Naive thymus-derived CD4-positive, alpha-beta T cell (primary cell): ENCODE measurements around the gene GAL3ST2. TPM values are rescaled to one million over a fixed set of nuclear protein-coding genes. Genes with fewer than 3 reads are reported as not detected.

Source experiments
- ATAC-seq: fragments of 150-1000 bp; cut with Tn5 transposase; 2 replicates; pipeline ENCODE4 v1.10.0; 2021; ENCODE audit warnings: mild to moderate bottlenecking, moderate library complexity
- CTCF ChIA-PET: fragments of 350-600 bp; sonication (Branson Sonifier 250); formaldehyde crosslinking; loops from one replicate; lab custom pipeline; 2021; ENCODE audit warnings: antibody characterized with exemption; lab: Charles Lee
- POLR2A ChIA-PET: fragments of 350-600 bp; sonication (Branson Sonifier 250); formaldehyde crosslinking; loops from one replicate; lab custom pipeline; 2021; ENCODE audit warnings: antibody characterized with exemption, inconsistent platforms; lab: Charles Lee
- DNase-seq, 9 donors: peaks; one replicate each; pipeline versions ENCODE4 v3.0.0 to v3.0.0-alpha.2; 2020 to 2022; ENCODE audit warnings: mixed read lengths in 1 of 9
- H3K27ac ChIP-seq: one replicate; pipeline ENCODE4 v1.7.0; 2013; ENCODE audit warnings: mild to moderate bottlenecking, low read depth, low read length, moderate library complexity
- H3K27me3 ChIP-seq, 2 donors: one replicate each; pipeline ENCODE4 v1.7.0; 2013; ENCODE audit warnings: low read length in 2 of 2, mild to moderate bottlenecking in 2 of 2, moderate library complexity in 2 of 2; ENCODE audit not compliant: control insufficient read depth in 2 of 2, insufficient read depth in 2 of 2
- H3K36me3 ChIP-seq, 3 experiments: 1 replicate in 2 of 3; 2 replicates in 1 of 3; pipeline ENCODE4 v1.7.0; 2013; ENCODE audit warnings: low read length in 3 of 3, mild to moderate bottlenecking in 3 of 3, moderate library complexity in 1 of 3; ENCODE audit not compliant: insufficient read depth in 3 of 3, control insufficient read depth in 2 of 3
- H3K4me1 ChIP-seq, 2 donors: one replicate each; pipeline ENCODE4 v1.7.0; 2013; ENCODE audit warnings: low read length in 2 of 2, mild to moderate bottlenecking in 2 of 2, moderate library complexity in 1 of 2; ENCODE audit not compliant: control insufficient read depth in 2 of 2, insufficient read depth in 2 of 2
- H3K4me3 ChIP-seq: 2 replicates; pipeline ENCODE4 v1.7.0; 2013; ENCODE audit warnings: mild to moderate bottlenecking, low read length
- H3K9me3 ChIP-seq, 3 experiments: 1 replicate in 2 of 3; 2 replicates in 1 of 3; pipeline ENCODE4 v1.7.0; 2013; ENCODE audit warnings: low read length in 3 of 3; ENCODE audit not compliant: control insufficient read depth in 2 of 3
- H3K27ac Mint-ChIP-seq, 9 donors: one replicate each; pipeline ENCODE4 v1.8.0; 2020 to 2022; ENCODE audit warnings: mixed read lengths in 9 of 9, mild to moderate bottlenecking in 8 of 9, moderate library complexity in 5 of 9, inconsistent platforms in 2 of 9
- H3K27me3 Mint-ChIP-seq, 5 donors: one replicate each; pipeline ENCODE4 v1.8.0; 2021 to 2022; ENCODE audit warnings: mixed read lengths in 5 of 5, mild to moderate bottlenecking in 1 of 5
- H3K36me3 Mint-ChIP-seq, 5 donors: one replicate each; pipeline ENCODE4 v1.8.0; 2020 to 2022; ENCODE audit warnings: mixed read lengths in 5 of 5, mild to moderate bottlenecking in 3 of 5, inconsistent platforms in 1 of 5
- H3K4me1 Mint-ChIP-seq, 7 donors: one replicate each; pipeline ENCODE4 v1.8.0; 2020 to 2022; ENCODE audit warnings: mixed read lengths in 7 of 7, mild to moderate bottlenecking in 3 of 7, inconsistent platforms in 1 of 7
- H3K4me3 Mint-ChIP-seq, 10 donors: one replicate each; pipeline ENCODE4 v1.8.0; 2020 to 2022; ENCODE audit warnings: mild to moderate bottlenecking in 10 of 10, mixed read lengths in 10 of 10, moderate library complexity in 6 of 10, inconsistent platforms in 2 of 10
- H3K9me3 Mint-ChIP-seq, 11 donors: one replicate each; pipeline ENCODE4 v1.8.0; 2020 to 2022; ENCODE audit warnings: mixed read lengths in 11 of 11, mild to moderate bottlenecking in 4 of 11, inconsistent platforms in 1 of 11, moderate library complexity in 1 of 11
- intact Hi-C, 2 donors: fragments of 100-400 bp; cut with micrococcal nuclease; formaldehyde crosslinking; loops; one replicate each; pipeline ENCODE4 v1.15.1; 2023
- polyA plus RNA-seq, 2 donors: library from polyadenylated mRNA; unstranded; fragments of 300-500 nt; fragmentation: Illumina TruSeq; gene quantifications; one replicate each; pipeline ENCODE4 v1.2.3, GENCODE V29; 2021
- total RNA-seq, 6 experiments: library from RNA in 5 of 6; stranded (reverse) in 5 of 6; gene quantifications; 1 replicate in 5 of 6; 2 replicates in 1 of 6; pipeline ENCODE4 v1.2.3 and lab custom pipeline; 2021 to 2026

Gene GAL3ST2
- total and polyA plus RNA-seq, 7 experiments from 2014 or later = 0.17 to 0.93 (median 0.37) TPM; not detected in 4

GRCh38 chr2:241851325-241852115 is 74.9 kb downstream of the GAL3ST2 start:
- Histone ChIP-seq H3K27me3 (no peaks in the 10 kb centered on the region), H3K9me3 (no peaks in the 10 kb centered on the region), H3K27ac (no peak overlapping the region), H3K4me1 (peaks cover 0 to 5% of the 10 kb centered on the region in 2 donors), H3K4me3 (no peak overlapping the region), H3K36me3 (no peaks in the 10 kb centered on the region)
- Mint-ChIP-seq H3K27me3 (peaks cover 0 to 2% (median 0%) of the 10 kb centered on the region in 5 donors), H3K36me3 (no peaks in the 10 kb centered on the region), H3K4me1 (peaks cover 0 to 6% (median 1%) of the 10 kb centered on the region in 7 donors), H3K4me3 (no peak overlapping the region), H3K9me3 (no peaks in the 10 kb centered on the region), H3K27ac (no peak overlapping the region)
- ChIA-PET CTCF (no interaction called here), POLR2A (no interaction called here)
- no peak for ATAC-seq
- no peak for DNase-seq
- intact Hi-C loops = no loop called here

DNA sequence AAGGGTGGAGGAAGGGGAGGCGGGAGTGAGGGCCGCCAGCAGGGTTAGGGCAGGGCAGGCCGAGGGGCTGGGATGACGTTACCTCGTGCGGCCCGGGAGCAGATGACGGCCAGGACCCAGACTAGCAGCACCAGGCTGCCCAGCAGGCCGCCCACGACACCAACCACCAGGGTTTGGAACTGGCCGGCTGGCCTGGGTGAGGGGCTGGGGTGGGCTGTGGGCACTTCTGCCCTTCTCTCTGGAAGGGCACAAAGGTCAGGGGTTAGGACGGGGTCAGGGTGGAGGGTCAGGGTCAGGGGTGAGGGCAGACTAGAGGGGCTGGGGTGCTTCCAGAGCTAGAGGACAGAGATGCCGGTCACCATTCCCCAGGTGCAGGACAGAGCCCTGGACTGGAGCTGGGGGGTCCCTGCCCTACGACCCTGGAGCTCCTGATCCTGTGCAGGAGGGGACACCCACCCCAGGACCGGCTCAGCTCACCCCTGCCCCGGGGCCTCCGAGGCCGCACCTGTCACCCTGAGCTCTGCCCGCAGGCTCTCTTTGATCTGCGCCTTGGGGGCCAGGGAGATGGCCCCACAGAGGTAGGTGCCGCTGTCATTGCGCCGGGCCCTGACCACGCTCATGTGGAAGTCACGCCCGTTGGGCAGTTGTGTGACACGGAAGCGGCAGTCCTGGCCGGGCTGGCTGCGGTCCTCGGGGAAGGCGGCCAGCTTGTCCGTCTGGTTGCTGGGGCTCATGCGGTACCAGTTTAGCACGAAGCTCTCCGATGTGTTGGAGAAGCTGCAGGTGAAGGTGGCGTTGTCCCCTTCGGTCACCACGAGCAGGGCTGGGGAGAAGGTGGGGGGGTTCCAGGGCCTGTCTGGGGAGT is 75.7 kb downstream of the GAL3ST2 start:
- Mint-ChIP-seq H3K27ac (no peak overlapping the region), H3K4me3 (no peak overlapping the region), H3K27me3 (no peaks in the 10 kb centered on the region), H3K4me1 (peaks cover 0 to 9% (median 0%) of the 10 kb centered on the region in 7 donors), H3K36me3 (no peaks in the 10 kb centered on the region), H3K9me3 (no peaks in the 10 kb centered on the region)
- peaks cover 0 to 8% of the 10 kb centered on the region in 2 donors for H3K4me1 ChIP-seq
- intact Hi-C loops = no loop called here
- peak in 1 of 9 donors; percentile 5 for DNase-seq
- H3K27me3 ChIP-seq = no peaks in the 10 kb centered on the region
- H3K36me3 ChIP-seq = no peaks in the 10 kb centered on the region
- ATAC-seq = no peak
- ChIA-PET CTCF (no interaction called here), POLR2A (no interaction called here)
- no peaks in the 10 kb centered on the region for H3K9me3 ChIP-seq
- H3K27ac ChIP-seq = no peak overlapping the region
- H3K4me3 ChIP-seq = no peak overlapping the region

DNA sequence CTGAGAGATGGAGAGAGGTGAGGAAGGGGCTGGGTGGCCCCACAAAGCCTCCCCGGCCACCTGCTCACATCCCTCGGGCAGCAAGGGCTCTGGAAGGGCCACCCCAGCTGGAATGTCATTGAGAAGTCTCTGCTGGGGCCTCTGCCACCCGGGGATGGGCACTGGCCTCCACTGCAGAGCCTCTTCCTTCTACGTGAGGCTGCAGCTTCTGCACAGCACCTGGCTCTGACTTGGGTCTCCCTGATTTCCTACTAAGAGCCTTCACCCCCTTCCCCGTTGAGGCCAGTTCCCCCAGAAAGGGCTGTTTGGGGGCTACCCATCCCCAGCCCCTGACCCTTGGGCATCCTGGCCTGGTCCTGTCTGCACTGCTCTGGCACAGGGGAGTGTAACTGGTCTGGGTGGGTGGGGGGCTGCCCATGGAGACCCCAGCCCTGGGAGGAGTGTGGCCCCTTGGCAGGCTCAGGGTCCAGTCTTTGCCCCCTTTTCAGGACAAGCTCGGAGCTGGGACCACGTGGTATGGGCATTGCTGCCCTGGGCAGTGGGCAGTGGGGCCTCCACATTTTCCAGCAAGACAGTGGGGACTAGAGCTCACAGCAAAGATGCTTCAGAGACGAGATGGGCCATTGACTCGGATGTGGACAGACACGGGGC is 76.5 kb downstream of the GAL3ST2 start:
- no peaks in the 10 kb centered on the region for H3K9me3 ChIP-seq
- H3K27ac Mint-ChIP-seq = no peak overlapping the region

More for the DNA sequence above, 76.5 kb downstream of the GAL3ST2 start:
- peaks cover 0 to 9% (median 3%) of the 10 kb centered on the region in 7 donors for H3K4me1 Mint-ChIP-seq
- H3K4me3 Mint-ChIP-seq = no peak overlapping the region
- Histone ChIP-seq H3K4me1 (peaks cover 1 to 8% of the 10 kb centered on the region in 2 donors), H3K4me3 (no peak overlapping the region), H3K27me3 (no peaks in the 10 kb centered on the region), H3K36me3 (no peaks in the 10 kb centered on the region), H3K27ac (no peak overlapping the region)
- no peak for DNase-seq
- CTCF ChIA-PET = no interaction called here
- no peaks in the 10 kb centered on the region for H3K9me3 Mint-ChIP-seq
- H3K36me3 Mint-ChIP-seq = no peaks in the 10 kb centered on the region
- intact Hi-C loops = no loop called here
- POLR2A ChIA-PET = no interaction called here
- no peaks in the 10 kb centered on the region for H3K27me3 Mint-ChIP-seq
- ATAC-seq = no peak

Other genes starting within 250 kb of the GAL3ST2 start
- 1 to 10 TPM in 1 of 5 experiments, not detected in 4; 1.3 TPM for gene BOK, start 218.1 kb upstream of the GAL3ST2 start, total RNA-seq
- gene BOK, start 218.1 kb upstream of the GAL3ST2 start, polyA plus RNA-seq = under 1 TPM in 1 of 2 donors, not detected in 1; 0.11 TPM
- gene THAP4, start 139.7 kb upstream of the GAL3ST2 start, total RNA-seq = 10 to 100 TPM; 26.4 to 34.8 (median 28.1) TPM
- 10 to 100 TPM; 30.8 to 56.2 TPM for gene THAP4, start 139.7 kb upstream of the GAL3ST2 start, polyA plus RNA-seq
- gene ATG4B, start 139.1 kb upstream of the GAL3ST2 start, total RNA-seq = 100 to 1,000 TPM in 2 of 5 experiments, 10 to 100 TPM in 3; 87.2 to 131 (median 95.0) TPM
- 10 to 100 TPM; 49.7 to 59.2 TPM for gene ATG4B, start 139.1 kb upstream of the GAL3ST2 start, polyA plus RNA-seq
- gene DTYMK, start 90.0 kb upstream of the GAL3ST2 start, total RNA-seq = 10 to 100 TPM; 12.0 to 65.7 (median 17.0) TPM
- 10 to 100 TPM; 34.9 to 45.7 TPM for gene DTYMK, start 90.0 kb upstream of the GAL3ST2 start, polyA plus RNA-seq
- gene ING5, start 74.8 kb upstream of the GAL3ST2 start, total RNA-seq = 100 to 1,000 TPM in 1 of 5 experiments, 10 to 100 TPM in 4; 37.5 to 102 (median 65.4) TPM
- 10 to 100 TPM; 22.3 to 38.7 TPM for gene ING5, start 74.8 kb upstream of the GAL3ST2 start, polyA plus RNA-seq
- 10 to 100 TPM; 32.5 to 49.8 (median 41.1) TPM for gene D2HGDH, start 42.2 kb upstream of the GAL3ST2 start, total RNA-seq
- 1 to 10 TPM; 3.5 to 5.3 TPM for gene D2HGDH, start 42.2 kb upstream of the GAL3ST2 start, polyA plus RNA-seq
- 10 to 100 TPM in 1 of 5 experiments, 1 to 10 TPM in 2, not detected in 2; 1.1 to 13.9 (median 1.2) TPM for gene NEU4, start 32.4 kb downstream of the GAL3ST2 start, total RNA-seq
- not detected for gene NEU4, start 32.4 kb downstream of the GAL3ST2 start, polyA plus RNA-seq
- gene PDCD1, start 82.1 kb downstream of the GAL3ST2 start, total RNA-seq = 1 to 10 TPM in 2 of 5 experiments, under 1 TPM in 1, not detected in 2; 0.56 to 9.4 (median 1.1) TPM
- gene PDCD1, start 82.1 kb downstream of the GAL3ST2 start, polyA plus RNA-seq = under 1 TPM; 0.24 to 0.85 TPM
- under 1 TPM in 1 of 5 experiments, not detected in 4; 0.54 TPM for gene RTP5, start 92.9 kb downstream of the GAL3ST2 start, total RNA-seq
- not detected for gene RTP5, start 92.9 kb downstream of the GAL3ST2 start, polyA plus RNA-seq